Posterior cingulate gyrus (tissue), 11 donors: ENCODE measurements around the gene NIPAL4.
A peak's percentile ranks its signal among the peaks of the same experiment; 100 is the strongest.

Experiments used
- DNase-seq, 10 donors: peaks; one replicate each; pipeline versions ENCODE4 v3.0.0 to v3.0.0-alpha.2; 2020 to 2021; ENCODE audit warnings: mixed read lengths in 3 of 10
- intact Hi-C: fragments of 100-400 bp; cut with DNase I; formaldehyde crosslinking; loops from one replicate; pipeline ENCODE4 v1.15.1; 2023

The NIPAL4 gene

GRCh38 chr5:157510682-157511081, 50.7 kb downstream of the NIPAL4 start:
- no peak for DNase-seq
- intact Hi-C loops = no loop called here

DNA sequence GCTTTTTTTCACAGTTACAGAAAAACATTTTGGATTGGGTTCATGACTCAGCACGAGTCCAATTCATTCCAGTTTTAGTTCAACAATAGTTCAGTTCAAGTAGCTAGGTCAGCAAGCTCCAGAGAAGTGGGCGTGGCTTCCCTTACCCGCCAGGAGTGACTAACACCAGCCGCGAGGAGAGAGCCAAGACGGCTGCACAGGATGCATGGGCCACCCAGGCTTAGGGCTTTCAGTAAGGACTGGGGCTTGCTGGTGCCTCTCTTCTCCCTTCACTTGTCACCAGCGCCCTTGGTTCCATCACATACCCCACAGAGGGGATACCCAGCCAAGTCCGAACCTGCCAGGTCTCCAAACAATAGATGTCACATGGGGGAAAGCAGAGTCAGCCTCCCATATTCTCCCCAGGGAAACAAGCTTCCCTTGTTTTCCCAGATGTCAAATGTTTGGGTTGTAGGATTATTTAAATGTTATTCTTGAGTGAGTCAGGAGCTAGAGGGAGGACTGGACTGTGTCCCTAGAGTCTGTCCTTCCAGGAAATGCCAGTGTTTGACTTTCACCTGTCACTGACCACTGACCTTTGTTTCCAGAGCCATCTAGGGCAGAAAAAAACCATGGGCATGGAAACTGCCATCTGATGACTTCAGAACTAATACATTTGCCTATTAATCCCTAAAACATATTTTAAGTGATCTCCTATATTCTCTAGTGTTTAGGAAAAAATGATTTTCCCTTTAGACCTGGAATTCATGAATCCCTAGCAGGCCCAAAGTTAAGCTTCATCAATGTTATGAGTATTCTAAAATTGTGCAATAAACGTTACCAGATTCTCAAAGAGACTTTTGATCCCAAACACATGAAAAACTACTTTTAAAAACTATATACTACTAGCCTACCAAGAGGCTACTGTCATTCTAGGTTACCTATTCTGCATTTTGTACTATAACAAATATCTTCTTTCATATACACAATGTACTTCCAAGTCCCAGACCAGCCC, 51.9 kb downstream of the NIPAL4 start:
- intact Hi-C loops = no loop called here
- DNase-seq = peak in 9 of 10 donors; percentile 28 to 92 (median 59)

DNA sequence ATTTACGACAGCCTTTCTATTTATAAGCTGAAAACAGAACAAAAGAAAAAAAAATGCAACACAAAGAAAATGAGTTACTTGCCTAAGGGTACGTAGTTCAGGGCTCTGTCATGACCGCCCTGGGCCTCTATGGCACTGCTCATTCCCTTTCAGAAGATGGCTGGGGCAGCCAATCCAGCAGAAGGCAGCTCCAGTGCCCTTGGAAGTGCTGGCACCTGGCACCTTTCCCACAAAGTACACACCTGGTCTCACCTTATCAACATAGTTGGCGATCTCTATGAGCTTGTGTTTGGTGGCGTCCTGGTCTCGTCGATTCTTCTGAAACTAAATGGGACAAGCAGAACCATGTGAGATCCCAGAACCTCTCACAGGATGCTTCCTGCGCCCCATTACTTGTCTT, 53.2 kb downstream of the NIPAL4 start:
- intact Hi-C loops = no loop called here
- DNase-seq = no peak

DNA sequence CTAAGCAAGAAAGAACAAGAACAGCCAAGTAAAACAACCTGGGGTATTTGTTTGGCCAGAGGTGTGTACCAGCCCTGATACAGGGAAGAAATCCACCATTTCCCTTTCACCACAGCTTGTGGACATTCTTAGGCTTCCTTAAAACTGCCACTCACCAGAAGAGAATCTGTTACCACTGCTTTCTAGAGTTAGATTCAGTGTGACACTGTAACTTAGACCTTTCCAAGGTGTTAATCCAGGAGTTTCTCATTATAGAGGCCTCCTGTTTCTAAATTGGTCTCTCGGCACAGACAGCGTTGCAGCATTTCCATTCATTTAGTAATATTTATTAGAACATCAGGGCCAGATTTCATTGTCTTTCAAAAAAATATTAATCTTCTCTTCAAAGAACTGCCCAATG, 55.0 kb downstream of the NIPAL4 start:
- no peak for DNase-seq
- intact Hi-C loops = no loop called here

GRCh38 chr5:157516006-157516405, 56.0 kb downstream of the NIPAL4 start:
- intact Hi-C loops = no loop called here
- DNase-seq = no peak

GRCh38 chr5:157516626-157517325, 56.8 kb downstream of the NIPAL4 start:
- intact Hi-C loops = no loop called here

DNA sequence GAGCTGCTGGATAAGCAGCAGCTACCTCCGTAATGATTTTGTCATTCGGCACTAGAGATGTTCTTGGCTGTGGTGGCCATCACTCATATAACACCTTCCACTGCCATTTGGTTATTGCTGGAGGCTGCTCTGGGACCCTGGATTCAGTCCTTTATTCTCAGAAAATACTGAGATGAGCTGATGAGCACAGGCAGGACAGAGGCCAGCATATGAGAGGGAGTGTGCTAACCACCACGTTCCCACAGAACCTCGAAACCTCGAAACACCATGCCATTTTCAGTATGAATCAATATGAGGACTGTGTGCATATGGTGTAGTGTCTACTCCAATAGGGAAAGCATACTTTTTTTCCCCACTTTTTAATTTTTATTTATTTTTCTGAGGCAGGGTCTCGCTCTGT, 59.0 kb downstream of the NIPAL4 start:
- DNase-seq = no peak
- intact Hi-C loops = no loop called here

More at GRCh38 chr5:157516626-157517325, 56.8 kb downstream of the NIPAL4 start:
- DNase-seq = no peak

- intact Hi-C loops = no loop called here
- no peak for DNase-seq
Measured at GRCh38 chr5:157519579-157520253, 59.7 kb downstream of the NIPAL4 start.

DNA sequence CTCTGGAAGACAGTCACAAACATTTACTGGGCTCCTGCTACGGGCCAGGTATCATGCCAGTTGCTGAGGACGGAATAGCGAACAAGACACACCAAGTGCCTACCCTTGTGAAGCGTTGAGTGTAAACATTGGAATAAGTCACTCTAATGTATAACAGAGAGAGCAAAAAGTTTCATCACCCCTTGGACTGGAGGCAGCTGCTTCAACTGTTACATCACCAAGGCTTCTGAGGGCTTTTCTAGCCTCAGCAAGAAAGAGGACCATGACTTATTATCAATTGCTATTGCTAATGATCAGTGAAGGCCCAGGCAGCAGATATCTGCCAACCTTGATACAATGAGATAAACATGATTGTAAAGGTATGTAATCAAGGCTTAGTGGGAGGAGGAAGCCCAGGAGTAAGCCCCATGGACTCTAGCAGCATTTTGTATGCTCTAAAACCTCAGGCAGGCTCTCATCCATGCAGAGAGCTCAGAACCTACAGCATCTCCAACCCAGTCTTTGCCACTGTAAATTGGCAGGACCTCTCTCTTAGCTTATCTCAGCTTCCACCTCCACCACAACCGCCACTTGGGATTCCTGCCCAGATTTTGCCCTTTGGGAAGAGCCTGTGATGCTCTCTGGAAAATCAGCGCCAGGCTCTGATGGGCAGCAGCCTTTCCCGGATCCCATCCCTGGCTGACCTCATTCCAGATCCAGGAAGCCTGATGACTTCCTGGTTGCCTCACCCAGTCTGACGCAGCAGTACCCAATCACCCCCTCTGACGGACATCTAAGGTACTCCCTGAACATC, 61.1 kb downstream of the NIPAL4 start:
- DNase-seq = no peak

GRCh38 chr5:157521704-157522029, 61.7 kb downstream of the NIPAL4 start:
- DNase-seq = no peak
- intact Hi-C loops = no loop called here

More for the DNA sequence above, 61.1 kb downstream of the NIPAL4 start:
- intact Hi-C loops = no loop called here

DNA sequence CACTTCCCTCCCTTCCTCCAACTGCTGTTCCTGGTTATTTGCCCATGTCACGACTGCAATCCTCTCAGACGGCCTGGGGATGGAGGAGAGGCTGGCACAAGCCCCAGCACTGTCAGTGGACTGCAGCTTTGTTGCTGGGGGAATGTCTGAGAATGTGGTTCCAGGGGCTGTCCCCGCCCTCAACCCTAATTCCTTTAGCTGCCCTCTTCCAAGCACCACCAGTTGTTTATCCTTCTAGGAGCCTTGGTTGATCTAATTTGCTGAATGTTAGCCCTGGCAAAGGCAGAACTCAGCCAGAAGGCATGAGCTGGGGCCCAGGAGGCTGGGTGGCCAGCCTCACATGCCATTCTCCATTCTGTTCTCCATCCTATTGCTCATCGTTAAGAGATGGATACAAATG, 64.0 kb downstream of the NIPAL4 start:
- DNase-seq = peak in 1 of 10 donors; percentile 69
- intact Hi-C loops = no loop called here
